Smooth muscle cell (in vitro differentiated cells): Measurements from ENCODE around the gene GTF2H4. TPM values are rescaled to one million over a fixed set of nuclear protein-coding genes. Genes with fewer than 3 reads are reported as not detected.
"Not testable (repeated sequence)": the region's sequence is repeated elsewhere in the genome, so short reads cannot be mapped to it uniquely, and the experiment has no call there.

Experiments
- DNase-seq: peaks from one replicate; lab custom pipeline; 2025; ENCODE audit not compliant: unreplicated experiment; lab: John Stamatoyannopoulos, UW
- H2AFZ ChIP-seq: fragments of 200-600 bp; sonication (generic); 2 replicates; pipeline ENCODE4 v1.6.0; 2016; ENCODE audit warnings: antibody characterized with exemption, low read depth, mild to moderate bottlenecking
- H3F3A ChIP-seq: fragments of 200-600 bp; sonication (generic); 2 replicates; pipeline ENCODE4 v1.6.0; 2017; ENCODE audit warnings: antibody characterized with exemption, low read depth
- H3K27ac ChIP-seq: fragments of 200-600 bp; sonication (generic); 2 replicates; pipeline ENCODE4 v1.5.1; 2016; ENCODE audit warnings: low read depth, mild to moderate bottlenecking
- H3K27me3 ChIP-seq: fragments of 200-600 bp; sonication (generic); 2 replicates; pipeline ENCODE4 v1.6.1; 2016; ENCODE audit warnings: low read depth, mild to moderate bottlenecking
- H3K36me3 ChIP-seq: fragments of 200-600 bp; sonication (generic); 2 replicates; pipeline ENCODE4 v1.5.1; 2016; ENCODE audit warnings: low read depth
- H3K4me1 ChIP-seq: fragments of 200-600 bp; sonication (generic); 2 replicates; pipeline ENCODE4 v1.5.1; 2016; ENCODE audit warnings: low read depth
- H3K4me2 ChIP-seq: fragments of 200-600 bp; sonication (generic); 2 replicates; pipeline ENCODE4 v1.6.0; 2016; ENCODE audit warnings: mild to moderate bottlenecking
- H3K4me3 ChIP-seq: fragments of 200-600 bp; sonication (generic); 2 replicates; pipeline ENCODE4 v1.5.1; 2016; ENCODE audit warnings: mild to moderate bottlenecking
- H3K79me2 ChIP-seq: fragments of 200-600 bp; sonication (generic); 2 replicates; pipeline ENCODE4 v1.6.0; 2016; ENCODE audit warnings: low read depth, mild to moderate bottlenecking
- H3K9ac ChIP-seq: fragments of 200-600 bp; sonication (generic); 2 replicates; pipeline ENCODE4 v1.6.0; 2016; ENCODE audit warnings: low read depth
- H3K9me3 ChIP-seq: fragments of 200-600 bp; sonication (generic); replicated peaks from 2 replicates; pipeline ENCODE4 v1.5.1; 2016; ENCODE audit warnings: low read depth
- H4K20me1 ChIP-seq: fragments of 200-600 bp; sonication (generic); 2 replicates; pipeline ENCODE4 v1.6.0; 2016; ENCODE audit warnings: low read depth
- WGBS: methylation state at CpG from one replicate; pipeline ENCODE4 v1.1.7; 2016; ENCODE audit warnings: low lambda C conversion rate; 5-methylcytosine and 5-hydroxymethylcytosine counted together
- polyA plus RNA-seq: library from polyadenylated mRNA; unstranded; fragments of >200 nt; fragmentation: Nextera tagmentation; extraction: Ambion mirVana; gene quantifications from 2 replicates; pipeline ENCODE4 v1.2.1, GENCODE V29; 2016
- total RNA-seq: library from RNA; depleted of rRNA; stranded (reverse); fragments of >200 nt; gene quantifications from 2 replicates; pipeline ENCODE4 v1.2.3, GENCODE V29; 2014
- TF ChIP-seq, protein P1 (sequence below): fragments of 200-600 bp; sonication (generic); IDR thresholded peaks from 2 replicates; pipeline ENCODE4 v1.5.1; 2017; ENCODE audit warnings: borderline replicate concordance, mild to moderate bottlenecking, antibody characterized with exemption; ENCODE audit not compliant: insufficient read depth, poor library complexity, severe bottlenecking

GTF2H4 gene
- total and polyA plus RNA-seq, 2 experiments from 2014 or later, result 9.5 to 15.6 TPM

GRCh38 chr6:30903236-30903635, 4.8 kb upstream of the GTF2H4 start:
- no peak for DNase-seq
- TF ChIP-seq, protein P1, sequence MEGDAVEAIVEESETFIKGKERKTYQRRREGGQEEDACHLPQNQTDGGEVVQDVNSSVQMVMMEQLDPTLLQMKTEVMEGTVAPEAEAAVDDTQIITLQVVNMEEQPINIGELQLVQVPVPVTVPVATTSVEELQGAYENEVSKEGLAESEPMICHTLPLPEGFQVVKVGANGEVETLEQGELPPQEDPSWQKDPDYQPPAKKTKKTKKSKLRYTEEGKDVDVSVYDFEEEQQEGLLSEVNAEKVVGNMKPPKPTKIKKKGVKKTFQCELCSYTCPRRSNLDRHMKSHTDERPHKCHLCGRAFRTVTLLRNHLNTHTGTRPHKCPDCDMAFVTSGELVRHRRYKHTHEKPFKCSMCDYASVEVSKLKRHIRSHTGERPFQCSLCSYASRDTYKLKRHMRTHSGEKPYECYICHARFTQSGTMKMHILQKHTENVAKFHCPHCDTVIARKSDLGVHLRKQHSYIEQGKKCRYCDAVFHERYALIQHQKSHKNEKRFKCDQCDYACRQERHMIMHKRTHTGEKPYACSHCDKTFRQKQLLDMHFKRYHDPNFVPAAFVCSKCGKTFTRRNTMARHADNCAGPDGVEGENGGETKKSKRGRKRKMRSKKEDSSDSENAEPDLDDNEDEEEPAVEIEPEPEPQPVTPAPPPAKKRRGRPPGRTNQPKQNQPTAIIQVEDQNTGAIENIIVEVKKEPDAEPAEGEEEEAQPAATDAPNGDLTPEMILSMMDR, result no peak
- Histone ChIP-seq H3K4me1 (peaks cover 5% of the 10 kb centered on the region), H3K79me2 (no peaks in the 10 kb centered on the region), H3F3A (peaks cover 17% of the 10 kb centered on the region), H3K9me3 (no peaks in the 10 kb centered on the region), H3K27ac (no peak overlapping the region), H3K4me3 (no peak overlapping the region), H2AFZ (no peak overlapping the region), H3K27me3 (no peaks in the 10 kb centered on the region), H3K9ac (no peak overlapping the region), H3K36me3 (no peaks in the 10 kb centered on the region), H3K4me2 (no peak overlapping the region), H4K20me1 (no peaks in the 10 kb centered on the region)
- 92% methylated on average over 4 of the region's 4 CpGs for whole genome bisulfite sequencing

GRCh38 chr6:30907290-30907757, 683 bp upstream of the GTF2H4 start:
- not testable (repeated sequence) for H3K36me3 ChIP-seq, H3K27me3 ChIP-seq, H3K9ac ChIP-seq, H4K20me1 ChIP-seq, H3K9me3 ChIP-seq, DNase-seq
- 67% methylated on average over 15 of the region's 16 CpGs for WGBS
- Histone ChIP-seq H3K4me2 (peak overlapping the region; percentile 94), H3K79me2 (peaks cover 12% of the 10 kb centered on the region), H3F3A (peaks cover 17% of the 10 kb centered on the region), H3K4me3 (peak overlapping the region; percentile 100), H2AFZ (peak overlapping the region; percentile 97), H3K4me1 (peaks cover 11% of the 10 kb centered on the region), H3K27ac (peak overlapping the region; percentile 74)

DNA sequence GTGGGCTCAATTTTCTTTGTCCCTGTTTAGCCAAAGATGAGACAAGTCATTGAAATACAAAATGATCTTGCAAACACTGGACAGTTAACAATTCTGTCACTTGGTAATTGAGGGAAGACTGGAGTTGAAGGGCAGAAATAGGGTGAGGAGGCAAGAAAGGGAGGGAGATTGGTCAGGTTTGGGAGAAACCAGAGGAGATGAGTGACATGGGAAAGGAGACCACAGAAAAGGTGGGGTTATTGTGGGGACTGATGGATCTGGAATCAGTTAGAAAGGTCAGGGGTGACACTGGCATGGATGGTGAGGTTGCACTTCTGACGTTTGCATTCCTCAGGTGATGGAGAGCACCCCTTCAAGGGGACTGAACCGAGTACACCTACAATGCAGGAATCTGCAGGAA, 693 bp downstream of the GTF2H4 start:
- Histone ChIP-seq H3K4me2 (peak overlapping the region; percentile 94), H3F3A (peaks cover 26% of the 10 kb centered on the region), H3K36me3 (no peaks in the 10 kb centered on the region), H3K4me1 (peaks cover 14% of the 10 kb centered on the region), H3K27ac (peak overlapping the region; percentile 74), H3K4me3 (peak overlapping the region; percentile 100), H2AFZ (peak overlapping the region; percentile 97), H3K79me2 (peaks cover 12% of the 10 kb centered on the region), H3K9ac (peak overlapping the region; percentile 82), H3K27me3 (no peaks in the 10 kb centered on the region), H4K20me1 (no peaks in the 10 kb centered on the region), H3K9me3 (no peaks in the 10 kb centered on the region)
- no peak for DNase-seq
- TF ChIP-seq, protein P1, result no peak
- 64% methylated on average over 2 of the region's 2 CpGs for WGBS

GRCh38 chr6:30910473-30910872, 2.5 kb downstream of the GTF2H4 start:
- WGBS, result 97% methylated on average over 12 of the region's 12 CpGs
- H3K27ac ChIP-seq, DNase-seq, H3K9ac ChIP-seq, H3K36me3 ChIP-seq, H2AFZ ChIP-seq, H3K4me3 ChIP-seq, H3K9me3 ChIP-seq, H4K20me1 ChIP-seq, H3K27me3 ChIP-seq, H3K4me2 ChIP-seq: not testable (repeated sequence)
- peaks cover 26% of the 10 kb centered on the region for H3F3A ChIP-seq
- H3K4me1 ChIP-seq, result peaks cover 23% of the 10 kb centered on the region
- peaks cover 12% of the 10 kb centered on the region for H3K79me2 ChIP-seq
